ENCODE measurements around the gene DIP2B. TPM values are rescaled to one million over a fixed set of nuclear protein-coding genes. Genes with fewer than 3 reads are reported as not detected.
"Not testable (repeated sequence)": the region's sequence is repeated elsewhere in the genome, so short reads cannot be mapped to it uniquely, and the experiment has no call there.

DIP2B gene
- total RNA-seq, 1 donor from 2014 or later, result 39.3 TPM

GRCh38 chr12:50541139-50541538, 36.4 kb downstream of the DIP2B start:
- TF ChIP-seq, protein P1, sequence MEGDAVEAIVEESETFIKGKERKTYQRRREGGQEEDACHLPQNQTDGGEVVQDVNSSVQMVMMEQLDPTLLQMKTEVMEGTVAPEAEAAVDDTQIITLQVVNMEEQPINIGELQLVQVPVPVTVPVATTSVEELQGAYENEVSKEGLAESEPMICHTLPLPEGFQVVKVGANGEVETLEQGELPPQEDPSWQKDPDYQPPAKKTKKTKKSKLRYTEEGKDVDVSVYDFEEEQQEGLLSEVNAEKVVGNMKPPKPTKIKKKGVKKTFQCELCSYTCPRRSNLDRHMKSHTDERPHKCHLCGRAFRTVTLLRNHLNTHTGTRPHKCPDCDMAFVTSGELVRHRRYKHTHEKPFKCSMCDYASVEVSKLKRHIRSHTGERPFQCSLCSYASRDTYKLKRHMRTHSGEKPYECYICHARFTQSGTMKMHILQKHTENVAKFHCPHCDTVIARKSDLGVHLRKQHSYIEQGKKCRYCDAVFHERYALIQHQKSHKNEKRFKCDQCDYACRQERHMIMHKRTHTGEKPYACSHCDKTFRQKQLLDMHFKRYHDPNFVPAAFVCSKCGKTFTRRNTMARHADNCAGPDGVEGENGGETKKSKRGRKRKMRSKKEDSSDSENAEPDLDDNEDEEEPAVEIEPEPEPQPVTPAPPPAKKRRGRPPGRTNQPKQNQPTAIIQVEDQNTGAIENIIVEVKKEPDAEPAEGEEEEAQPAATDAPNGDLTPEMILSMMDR (IDR thresholded peaks at IDR 0.05; ENCODE audit: insufficient read depth, low read length, poor library complexity, severe bottlenecking), result no peak
- no peak overlapping the region for H3K4me3 ChIP-seq (ENCODE audit: low read depth, low read length)
- H3K36me3 ChIP-seq (ENCODE audit: control insufficient read depth, insufficient read depth, low read length), result no peaks in the 10 kb centered on the region
- H3K27me3 ChIP-seq (ENCODE audit: control insufficient read depth, insufficient read depth, low read length), result no peaks in the 10 kb centered on the region
- DNase-seq (ENCODE audit: low read depth), result no peak

- Histone ChIP-seq H3K36me3 (ENCODE audit: control insufficient read depth, insufficient read depth, low read length) (no peaks in the 10 kb centered on the region), H3K27me3 (ENCODE audit: control insufficient read depth, insufficient read depth, low read length) (no peaks in the 10 kb centered on the region), H3K4me3 (ENCODE audit: low read depth, low read length) (no peak overlapping the region)
- no peak for DNase-seq (ENCODE audit: low read depth)
- TF ChIP-seq, protein P1 (IDR thresholded peaks at IDR 0.05; ENCODE audit: insufficient read depth, low read length, poor library complexity, severe bottlenecking), result no peak
Observed at GRCh38 chr12:50542448-50542847, 37.7 kb downstream of the DIP2B start.

- H3K27me3 ChIP-seq (ENCODE audit: control insufficient read depth, insufficient read depth, low read length); H3K36me3 ChIP-seq (ENCODE audit: control insufficient read depth, insufficient read depth, low read length); H3K4me3 ChIP-seq (ENCODE audit: low read depth, low read length); DNase-seq (ENCODE audit: low read depth): not testable (repeated sequence)
Observed at GRCh38 chr12:50543188-50543587, 38.4 kb downstream of the DIP2B start.

DNA sequence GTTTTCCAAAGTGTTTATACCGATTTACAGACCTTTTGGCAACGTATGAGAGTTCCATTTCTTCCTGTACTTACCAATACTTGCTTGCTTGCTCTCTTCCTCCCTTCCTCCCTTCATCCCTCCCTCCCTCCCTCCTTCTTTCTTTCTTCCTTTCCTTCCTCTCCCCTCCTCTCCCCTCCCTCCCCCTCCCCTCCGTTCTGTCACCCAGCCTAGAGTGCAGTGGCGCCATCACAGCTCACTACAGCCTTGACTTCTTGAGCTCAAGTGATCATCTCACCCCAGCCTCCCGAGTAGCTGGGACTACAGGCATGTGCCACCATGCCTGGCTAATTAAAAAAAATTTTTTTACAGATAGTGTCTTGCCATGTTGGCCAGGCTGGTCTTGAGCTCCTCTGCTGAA, 40.4 kb downstream of the DIP2B start:
- no peaks in the 10 kb centered on the region for H3K36me3 ChIP-seq (ENCODE audit: control insufficient read depth, insufficient read depth, low read length)
- H3K4me3 ChIP-seq (ENCODE audit: low read depth, low read length), result no peak overlapping the region
- TF ChIP-seq, protein P1 (IDR thresholded peaks at IDR 0.05; ENCODE audit: insufficient read depth, low read length, poor library complexity, severe bottlenecking), result no peak
- no peaks in the 10 kb centered on the region for H3K27me3 ChIP-seq (ENCODE audit: control insufficient read depth, insufficient read depth, low read length)
- DNase-seq (ENCODE audit: low read depth), result no peak

DNA sequence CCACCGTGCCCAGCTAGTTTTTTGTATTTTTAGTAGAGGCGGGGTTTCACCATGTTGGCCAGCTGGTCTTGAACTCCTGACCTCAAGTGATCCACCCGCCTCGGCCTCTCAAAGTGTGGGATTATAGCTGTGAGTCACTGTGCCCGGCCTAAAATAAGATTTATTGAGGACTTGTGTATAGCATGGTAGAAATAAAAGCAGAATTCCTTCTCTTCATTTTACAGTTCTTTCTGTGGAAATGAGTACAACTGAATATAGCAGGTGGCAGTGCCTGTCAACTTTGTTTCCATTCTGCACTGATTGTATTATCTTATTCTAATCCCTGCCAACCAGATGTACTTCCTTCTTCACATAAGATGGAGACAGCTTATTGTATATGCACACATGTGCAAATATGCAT, 41.0 kb downstream of the DIP2B start:
- Histone ChIP-seq H3K27me3 (ENCODE audit: control insufficient read depth, insufficient read depth, low read length) (no peaks in the 10 kb centered on the region), H3K36me3 (ENCODE audit: control insufficient read depth, insufficient read depth, low read length) (no peaks in the 10 kb centered on the region), H3K4me3 (ENCODE audit: low read depth, low read length) (no peak overlapping the region)
- TF ChIP-seq, protein P1 (IDR thresholded peaks at IDR 0.05; ENCODE audit: insufficient read depth, low read length, poor library complexity, severe bottlenecking), result no peak
- DNase-seq (ENCODE audit: low read depth), result no peak

- TF ChIP-seq, protein P1 (IDR thresholded peaks at IDR 0.05; ENCODE audit: insufficient read depth, low read length, poor library complexity, severe bottlenecking), result no peak
- H3K36me3 ChIP-seq (ENCODE audit: control insufficient read depth, insufficient read depth, low read length), result no peaks in the 10 kb centered on the region
- no peak for DNase-seq (ENCODE audit: low read depth)
- no peak overlapping the region for H3K4me3 ChIP-seq (ENCODE audit: low read depth, low read length)
- H3K27me3 ChIP-seq (ENCODE audit: control insufficient read depth, insufficient read depth, low read length), result no peaks in the 10 kb centered on the region
Observed at GRCh38 chr12:50546441-50547318, 41.9 kb downstream of the DIP2B start.

All from kidney epithelial cell (primary cell).